OCI-LY3 (cell line): ENCODE data around the gene RTF2.
"Not testable (repeated sequence)": the region's sequence is repeated elsewhere in the genome, so short reads cannot be mapped to it uniquely, and the experiment has no call there.

ENCODE experiments used
- H2AFZ ChIP-seq: fragments of 200-600, 300-600 bp; shearing (Covaris generic); 2 replicates; pipeline ENCODE4 v1.6.0; 2014; ENCODE audit warnings: antibody characterized with exemption, low read depth, low read length
- H3K27ac ChIP-seq: fragments of 200-600, 300-600 bp; sonication (generic); 2 replicates; pipeline ENCODE4 v1.5.1; 2014; ENCODE audit warnings: mild to moderate bottlenecking, low read length, moderate library complexity, mixed read lengths
- H3K27me3 ChIP-seq: fragments of 200-600, 300-600 bp; sonication (generic); 2 replicates; pipeline ENCODE4 v1.6.1; 2014; ENCODE audit warnings: low read depth, low read length, mixed read lengths
- H3K36me3 ChIP-seq: fragments of 200-600, 300-600 bp; sonication (generic); replicated peaks from 2 replicates; pipeline ENCODE3; 2014; ENCODE audit warnings: low read depth, low read length, mixed read lengths
- H3K4me1 ChIP-seq: fragments of 300-600, 200-600 bp; sonication (generic); 2 replicates; pipeline ENCODE4 v1.6.1; 2014; ENCODE audit warnings: low read length, mixed read lengths
- H3K4me2 ChIP-seq: fragments of 200-600, 300-600 bp; sonication (generic); 2 replicates; pipeline ENCODE4 v1.6.1; 2014; ENCODE audit warnings: low read length, mixed read lengths
- H3K4me3 ChIP-seq: fragments of 300-600, 200-600 bp; sonication (generic); 2 replicates; pipeline ENCODE4 v1.5.1; 2014; ENCODE audit warnings: antibody characterized with exemption, mild to moderate bottlenecking, low read length, moderate library complexity
- H3K79me2 ChIP-seq: fragments of 300-600, 200-600 bp; shearing (Covaris generic); 2 replicates; pipeline ENCODE4 v1.6.1; 2014; ENCODE audit warnings: mild to moderate bottlenecking, low read length, mixed read lengths
- H3K9ac ChIP-seq: fragments of 300-600, 200-600 bp; shearing (Covaris generic); 2 replicates; pipeline ENCODE4 v1.6.0; 2014; ENCODE audit warnings: mild to moderate bottlenecking, low read length, moderate library complexity
- H3K9me3 ChIP-seq: fragments of 200-600, 300-600 bp; shearing (Covaris generic); 2 replicates; pipeline ENCODE4 v1.6.1; 2014; ENCODE audit warnings: low read length, mixed read lengths; ENCODE audit not compliant: insufficient read depth
- H4K20me1 ChIP-seq: fragments of 200-600, 300-600 bp; sonication (generic); 2 replicates; pipeline ENCODE4 v1.6.1; 2016; ENCODE audit warnings: low read length, mixed read lengths; ENCODE audit not compliant: insufficient read depth
- CTCF ChIP-seq: fragments of 200-600, 300-600 bp; sonication (generic); IDR thresholded peaks from 2 replicates; pipeline ENCODE4 v1.5.1; 2014; ENCODE audit warnings: antibody characterized with exemption, low read length, low read depth
- EZH2phosphoT487 ChIP-seq: fragments of 200-600 bp; shearing (Covaris generic); IDR thresholded peaks from 2 replicates; pipeline ENCODE4 v1.6.1; 2018; ENCODE audit warnings: antibody characterized with exemption, mixed run types, low read depth

The RTF2 gene

GRCh38 chr20:56527521-56527920 lies 59.1 kb downstream of the RTF2 start:
- Histone ChIP-seq H3K9me3 (no peaks in the 10 kb centered on the region), H3K27me3 (no peaks in the 10 kb centered on the region), H3K4me3 (no peak overlapping the region), H3K4me2 (no peak overlapping the region), H2AFZ (no peak overlapping the region), H4K20me1 (no peaks in the 10 kb centered on the region), H3K79me2 (no peaks in the 10 kb centered on the region), H3K9ac (no peak overlapping the region), H3K4me1 (no peaks in the 10 kb centered on the region), H3K36me3 (no peaks in the 10 kb centered on the region), H3K27ac (no peak overlapping the region)
- TF ChIP-seq EZH2phosphoT487 (no peak), CTCF (no peak)

GRCh38 chr20:56532946-56533345 lies 64.5 kb downstream of the RTF2 start, which contains the start of gene FAM209B:
FAM209B (plus strand) TSS chr20:56533246; CDS start chr20:56533342, 96 bp downstream.
- not testable (repeated sequence) for H3K36me3 ChIP-seq

GRCh38 chr20:56537997-56538396 lies 69.6 kb downstream of the RTF2 start:
- Histone ChIP-seq H3K27ac (no peak overlapping the region), H3K4me3 (no peak overlapping the region), H3K79me2 (no peaks in the 10 kb centered on the region), H4K20me1 (no peaks in the 10 kb centered on the region), H3K9ac (no peak overlapping the region), H3K9me3 (no peaks in the 10 kb centered on the region), H3K4me1 (no peaks in the 10 kb centered on the region), H2AFZ (no peak overlapping the region), H3K27me3 (no peaks in the 10 kb centered on the region), H3K4me2 (no peak overlapping the region), H3K36me3 (no peaks in the 10 kb centered on the region)
- TF ChIP-seq EZH2phosphoT487: no peak
- TF ChIP-seq CTCF: no peak

More at GRCh38 chr20:56532946-56533345, 64.5 kb downstream of the RTF2 start, which contains the start of gene FAM209B:
- H3K4me1 ChIP-seq, H4K20me1 ChIP-seq, H3K27me3 ChIP-seq, H3K79me2 ChIP-seq, H3K9ac ChIP-seq, H3K4me2 ChIP-seq, H3K27ac ChIP-seq, H3K9me3 ChIP-seq, H3K4me3 ChIP-seq, H2AFZ ChIP-seq: not testable (repeated sequence)

- H3K4me2 ChIP-seq: no peak overlapping the region
- H3K9me3 ChIP-seq: no peaks in the 10 kb centered on the region
- H3K27ac ChIP-seq: no peak overlapping the region
- H3K27me3 ChIP-seq: no peaks in the 10 kb centered on the region
- no peaks in the 10 kb centered on the region for H4K20me1 ChIP-seq
- no peaks in the 10 kb centered on the region for H3K36me3 ChIP-seq
- no peaks in the 10 kb centered on the region for H3K79me2 ChIP-seq
- TF ChIP-seq EZH2phosphoT487 (no peak), CTCF (no peak)
- no peak overlapping the region for H3K9ac ChIP-seq
- H2AFZ ChIP-seq: no peak overlapping the region
- no peak overlapping the region for H3K4me3 ChIP-seq
- no peaks in the 10 kb centered on the region for H3K4me1 ChIP-seq
Observed at GRCh38 chr20:56540415-56540814, 72.0 kb downstream of the RTF2 start.

GRCh38 chr20:56542489-56543030 lies 74.1 kb downstream of the RTF2 start:
- Histone ChIP-seq H2AFZ (no peak overlapping the region), H3K4me3 (no peak overlapping the region), H3K79me2 (no peaks in the 10 kb centered on the region), H4K20me1 (no peaks in the 10 kb centered on the region), H3K27ac (no peak overlapping the region), H3K9ac (no peak overlapping the region), H3K9me3 (no peaks in the 10 kb centered on the region), H3K27me3 (no peaks in the 10 kb centered on the region), H3K36me3 (no peaks in the 10 kb centered on the region), H3K4me1 (no peaks in the 10 kb centered on the region), H3K4me2 (no peak overlapping the region)
- no peak for TF ChIP-seq EZH2phosphoT487
- no peak for TF ChIP-seq CTCF
